H54 (cell line): ENCODE results near the gene APOA5.

Experiments
- DNase-seq: peaks from one replicate; pipeline ENCODE4 v3.0.0; 2011; ENCODE audit warnings: low spot score, mixed read lengths; ENCODE audit not compliant: insufficient read length
- FAIRE-seq: peaks from 3 replicates; lab custom pipeline; 2011; peaks lifted over from hg19 to GRCh38; lab: Jason Lieb, UNC
- POLR2A ChIP-seq: IDR thresholded peaks from 2 replicates; pipeline ENCODE4 v1.6.1; 2011; ENCODE audit warnings: low read depth, mild to moderate bottlenecking, low read length

APOA5 gene

DNA sequence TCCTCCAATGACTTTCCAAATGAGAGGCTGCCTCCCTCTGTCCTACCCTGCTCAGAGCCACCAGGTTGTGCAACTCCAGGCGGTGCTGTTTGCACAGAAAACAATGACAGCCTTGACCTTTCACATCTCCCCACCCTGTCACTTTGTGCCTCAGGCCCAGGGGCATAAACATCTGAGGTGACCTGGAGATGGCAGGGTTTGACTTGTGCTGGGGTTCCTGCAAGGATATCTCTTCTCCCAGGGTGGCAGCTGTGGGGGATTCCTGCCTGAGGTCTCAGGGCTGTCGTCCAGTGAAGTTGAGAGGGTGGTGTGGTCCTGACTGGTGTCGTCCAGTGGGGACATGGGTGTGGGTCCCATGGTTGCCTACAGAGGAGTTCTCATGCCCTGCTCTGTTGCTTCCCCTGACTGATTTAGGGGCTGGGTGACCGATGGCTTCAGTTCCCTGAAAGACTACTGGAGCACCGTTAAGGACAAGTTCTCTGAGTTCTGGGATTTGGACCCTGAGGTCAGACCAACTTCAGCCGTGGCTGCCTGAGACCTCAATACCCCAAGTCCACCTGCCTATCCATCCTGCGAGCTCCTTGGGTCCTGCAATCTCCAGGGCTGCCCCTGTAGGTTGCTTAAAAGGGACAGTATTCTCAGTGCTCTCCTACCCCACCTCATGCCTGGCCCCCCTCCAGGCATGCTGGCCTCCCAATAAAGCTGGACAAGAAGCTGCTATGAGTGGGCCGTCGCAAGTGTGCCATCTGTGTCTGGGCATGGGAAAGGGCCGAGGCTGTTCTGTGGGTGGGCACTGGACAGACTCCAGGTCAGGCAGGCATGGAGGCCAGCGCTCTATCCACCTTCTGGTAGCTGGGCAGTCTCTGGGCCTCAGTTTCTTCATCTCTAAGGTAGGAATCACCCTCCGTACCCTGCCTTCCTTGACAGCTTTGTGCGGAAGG is 40.9 kb upstream of the APOA5 start:
- DNase-seq (no peak), FAIRE-seq (no peak)
- no peak for TF ChIP-seq POLR2A

GRCh38 chr11:116831790-116832349 is 40.2 kb upstream of the APOA5 start:
- no peak for DNase-seq
- TF ChIP-seq POLR2A: no peak
- no peak for FAIRE-seq

DNA sequence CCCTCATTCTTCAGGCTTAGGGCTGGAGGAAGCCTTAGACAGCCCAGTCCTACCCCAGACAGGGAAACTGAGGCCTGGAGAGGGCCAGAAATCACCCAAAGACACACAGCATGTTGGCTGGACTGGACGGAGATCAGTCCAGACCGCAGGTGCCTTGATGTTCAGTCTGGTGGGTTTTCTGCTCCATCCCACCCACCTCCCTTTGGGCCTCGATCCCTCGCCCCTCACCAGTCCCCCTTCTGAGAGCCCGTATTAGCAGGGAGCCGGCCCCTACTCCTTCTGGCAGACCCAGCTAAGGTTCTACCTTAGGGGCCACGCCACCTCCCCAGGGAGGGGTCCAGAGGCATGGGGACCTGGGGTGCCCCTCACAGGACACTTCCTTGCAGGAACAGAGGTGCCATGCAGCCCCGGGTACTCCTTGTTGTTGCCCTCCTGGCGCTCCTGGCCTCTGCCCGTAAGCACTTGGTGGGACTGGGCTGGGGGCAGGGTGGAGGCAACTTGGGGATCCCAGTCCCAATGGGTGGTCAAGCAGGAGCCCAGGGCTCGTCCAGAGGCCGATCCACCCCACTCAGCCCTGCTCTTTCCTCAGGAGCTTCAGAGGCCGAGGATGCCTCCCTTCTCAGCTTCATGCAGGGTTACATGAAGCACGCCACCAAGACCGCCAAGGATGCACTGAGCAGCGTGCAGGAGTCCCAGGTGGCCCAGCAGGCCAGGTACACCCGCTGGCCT is 38.7 kb upstream of the APOA5 start:
- no peak for TF ChIP-seq POLR2A
- DNase-seq: no peak
- no peak for FAIRE-seq

DNA sequence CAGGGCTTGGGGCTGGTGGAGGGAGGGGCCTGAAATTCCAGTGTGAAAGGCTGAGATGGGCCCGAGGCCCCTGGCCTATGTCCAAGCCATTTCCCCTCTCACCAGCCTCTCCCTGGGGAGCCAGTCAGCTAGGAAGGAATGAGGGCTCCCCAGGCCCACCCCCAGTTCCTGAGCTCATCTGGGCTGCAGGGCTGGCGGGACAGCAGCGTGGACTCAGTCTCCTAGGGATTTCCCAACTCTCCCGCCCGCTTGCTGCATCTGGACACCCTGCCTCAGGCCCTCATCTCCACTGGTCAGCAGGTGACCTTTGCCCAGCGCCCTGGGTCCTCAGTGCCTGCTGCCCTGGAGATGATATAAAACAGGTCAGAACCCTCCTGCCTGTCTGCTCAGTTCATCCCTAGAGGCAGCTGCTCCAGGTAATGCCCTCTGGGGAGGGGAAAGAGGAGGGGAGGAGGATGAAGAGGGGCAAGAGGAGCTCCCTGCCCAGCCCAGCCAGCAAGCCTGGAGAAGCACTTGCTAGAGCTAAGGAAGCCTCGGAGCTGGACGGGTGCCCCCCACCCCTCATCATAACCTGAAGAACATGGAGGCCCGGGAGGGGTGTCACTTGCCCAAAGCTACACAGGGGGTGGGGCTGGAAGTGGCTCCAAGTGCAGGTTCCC is 38.0 kb upstream of the APOA5 start, which contains the start of gene APOC3:
Gene APOC3, plus strand, starts transcription at position 383 of the 659 bp plus-strand sequence. CDS start 676 bp downstream, outside the sequence.
- TF ChIP-seq POLR2A: no peak
- DNase-seq: no peak
- no peak for FAIRE-seq

DNA sequence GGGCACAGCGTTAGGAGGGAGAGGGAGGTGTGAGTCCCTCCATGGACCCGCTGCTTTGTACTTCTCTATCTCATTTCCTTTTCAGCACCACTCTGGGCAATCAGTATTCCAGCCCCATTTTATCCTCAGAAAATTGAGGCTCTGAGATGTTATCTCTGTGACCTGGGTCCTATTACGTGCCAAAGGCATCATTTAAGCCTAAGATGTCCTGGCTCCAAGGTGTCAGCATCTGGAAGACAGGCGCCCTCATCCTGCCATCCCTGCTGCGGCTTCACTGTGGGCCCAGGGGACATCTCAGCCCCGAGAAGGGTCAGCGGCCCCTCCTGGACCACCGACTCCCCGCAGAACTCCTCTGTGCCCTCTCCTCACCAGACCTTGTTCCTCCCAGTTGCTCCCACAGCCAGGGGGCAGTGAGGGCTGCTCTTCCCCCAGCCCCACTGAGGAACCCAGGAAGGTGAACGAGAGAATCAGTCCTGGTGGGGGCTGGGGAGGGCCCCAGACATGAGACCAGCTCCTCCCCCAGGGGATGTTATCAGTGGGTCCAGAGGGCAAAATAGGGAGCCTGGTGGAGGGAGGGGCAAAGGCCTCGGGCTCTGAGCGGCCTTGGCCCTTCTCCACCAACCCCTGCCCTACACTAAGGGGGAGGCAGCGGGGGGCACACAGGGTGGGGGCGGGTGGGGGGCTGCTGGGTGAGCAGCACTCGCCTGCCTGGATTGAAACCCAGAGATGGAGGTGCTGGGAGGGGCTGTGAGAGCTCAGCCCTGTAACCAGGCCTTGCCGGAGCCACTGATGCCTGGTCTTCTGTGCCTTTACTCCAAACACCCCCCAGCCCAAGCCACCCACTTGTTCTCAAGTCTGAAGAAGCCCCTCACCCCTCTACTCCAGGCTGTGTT is 37.2 kb upstream of the APOA5 start:
- DNase-seq: no peak
- FAIRE-seq: no peak

GRCh38 chr11:116827461-116827860 is 35.8 kb upstream of the APOA5 start:
- DNase-seq (no peak), FAIRE-seq (no peak)
- TF ChIP-seq POLR2A: no peak

More for the DNA sequence above, 37.2 kb upstream of the APOA5 start:
- no peak for TF ChIP-seq POLR2A

DNA sequence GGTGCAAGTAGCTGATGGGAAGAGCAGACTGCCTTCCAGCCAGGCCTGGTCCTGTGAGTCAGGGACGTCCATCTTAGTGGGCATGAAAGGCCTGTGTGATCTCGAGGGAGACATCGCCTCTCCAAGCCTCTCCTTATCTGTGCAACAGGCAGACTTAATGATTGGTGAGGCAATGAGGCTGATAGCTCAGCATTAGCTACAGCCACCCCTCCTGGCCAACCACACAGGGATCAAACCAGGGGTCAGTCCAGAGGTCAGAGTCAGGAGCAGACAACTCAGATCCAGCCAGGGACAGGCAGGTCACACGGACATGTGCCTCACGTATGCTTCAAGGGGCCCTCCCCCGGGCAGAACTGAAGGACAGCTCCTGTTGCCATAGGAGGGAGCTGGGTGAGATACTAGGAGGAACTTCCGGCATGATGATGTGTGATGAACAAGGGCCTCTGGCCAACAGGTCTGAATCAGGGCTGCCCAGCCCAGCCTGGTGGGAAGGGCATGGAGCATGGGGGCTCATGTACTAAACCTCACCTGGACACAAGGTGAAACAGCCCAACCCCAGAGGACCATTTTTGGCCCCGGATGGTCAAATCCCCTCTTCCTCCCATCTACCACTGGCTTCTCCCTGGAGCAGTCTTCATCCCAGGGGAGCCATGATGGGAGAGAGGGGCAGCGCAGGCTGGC is 35.2 kb upstream of the APOA5 start:
- TF ChIP-seq POLR2A: no peak
- DNase-seq (no peak), FAIRE-seq (no peak)

DNA sequence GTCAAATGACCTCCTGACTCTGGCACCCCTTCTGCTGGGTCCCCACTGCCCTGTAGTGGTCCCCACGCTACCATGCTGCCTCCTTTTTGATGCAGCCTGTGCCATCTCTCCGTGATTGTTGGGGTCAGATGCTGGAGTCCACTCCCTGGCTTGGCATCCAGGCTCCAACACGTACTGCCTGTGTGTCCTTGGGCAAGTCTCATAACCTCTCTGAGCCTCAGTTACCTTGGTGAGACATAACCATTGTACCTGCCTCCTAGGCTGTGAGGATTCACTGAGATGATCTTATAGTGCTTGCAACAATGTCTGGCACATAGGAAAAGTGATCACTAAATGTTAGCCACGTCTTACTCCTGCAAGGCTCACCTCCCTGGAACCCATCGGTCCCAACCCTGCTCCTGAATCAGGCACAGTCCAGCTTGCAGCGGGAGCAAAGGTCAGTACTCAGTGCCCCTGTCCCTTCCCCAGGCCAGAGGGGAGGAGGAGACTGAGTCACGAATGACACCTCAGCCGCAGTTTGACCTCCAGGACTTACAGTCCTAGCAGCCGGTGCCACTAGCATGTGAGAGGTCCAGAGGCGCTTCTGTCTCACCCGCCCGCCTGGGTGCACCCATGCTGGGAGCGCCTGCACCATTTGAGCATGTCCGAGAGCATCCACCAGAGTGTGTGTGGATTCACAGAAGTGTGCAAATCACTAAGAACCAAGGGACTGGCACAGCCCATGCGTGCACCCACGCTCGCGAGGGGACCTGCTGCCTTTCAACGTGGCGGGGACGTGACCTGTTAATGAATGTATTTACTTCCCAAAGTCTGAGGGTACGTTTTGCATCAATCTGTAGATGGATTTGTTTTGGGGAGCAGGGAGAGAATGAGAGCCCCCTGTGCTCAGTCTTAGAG is 34.4 kb upstream of the APOA5 start:
- FAIRE-seq (no peak), DNase-seq (no peak)
- no peak for TF ChIP-seq POLR2A

DNA sequence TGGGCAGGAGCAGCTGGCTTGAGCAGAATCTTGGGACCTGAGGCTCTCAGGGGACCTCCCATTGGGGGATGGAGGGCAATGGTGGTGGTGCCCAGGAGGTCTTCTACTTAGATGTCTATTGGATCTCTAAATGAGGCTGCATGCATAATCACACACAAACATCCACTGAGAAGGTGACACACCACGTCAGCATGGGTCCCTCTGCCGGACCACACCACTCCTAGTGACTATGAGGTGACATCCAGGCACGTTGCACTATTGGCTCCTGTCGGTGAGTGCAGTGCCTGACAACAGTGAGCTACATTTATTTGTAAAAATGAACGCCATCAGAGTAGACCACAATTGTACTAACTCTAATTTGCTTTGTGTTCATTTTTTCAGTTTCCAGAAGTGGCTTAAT is 33.8 kb upstream of the APOA5 start:
- no peak for TF ChIP-seq POLR2A
- DNase-seq: no peak
- FAIRE-seq: no peak

DNA sequence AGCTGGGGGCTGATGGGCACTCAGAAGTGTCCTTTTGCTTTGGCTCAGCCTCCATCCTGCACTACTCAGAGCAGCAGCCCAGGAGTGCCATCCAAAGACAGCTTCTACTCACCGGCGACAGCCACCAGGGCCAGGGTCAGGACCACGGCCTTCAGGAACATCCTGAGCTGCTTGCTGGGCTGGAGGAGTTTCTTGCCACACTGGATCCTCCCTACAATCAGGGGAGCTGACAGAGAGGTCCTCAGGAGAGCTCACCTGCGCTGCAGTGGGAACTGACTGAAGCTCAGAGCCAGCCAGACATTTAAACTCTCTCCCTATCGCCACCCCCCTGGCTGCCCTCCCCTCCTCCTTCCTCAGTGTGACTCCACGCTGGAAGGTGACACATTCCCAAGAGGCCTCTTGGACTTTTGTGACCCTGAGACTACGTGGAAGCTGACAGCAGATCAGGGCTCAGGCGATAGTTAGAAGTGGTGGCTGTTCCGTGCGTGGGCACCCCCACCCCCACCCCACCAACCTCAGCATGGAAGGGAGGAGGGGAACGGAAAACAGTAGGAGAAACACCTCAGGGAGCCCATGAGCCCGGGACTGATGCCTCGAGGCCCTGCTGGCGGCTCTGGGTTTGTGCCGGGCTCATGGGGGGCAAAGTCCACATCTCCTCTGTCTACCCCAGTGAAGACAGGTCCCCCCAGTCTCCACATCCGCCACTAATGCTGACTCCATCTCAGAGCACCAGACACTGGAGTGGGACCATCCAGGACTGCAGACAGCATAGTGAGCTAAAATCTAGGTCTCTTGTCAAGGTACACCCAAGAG is 31.6 kb upstream of the APOA5 start, which contains the start of gene APOA4:
Gene APOA4, minus strand, starts transcription at position 274 of the 813 bp plus-strand sequence. Its CDS starts 113 bp downstream, at position 161.
- DNase-seq (no peak), FAIRE-seq (no peak)
- TF ChIP-seq POLR2A: no peak
